OCI-LY7 (cell line): ENCODE measurements around the gene NINJ1. TPM values are rescaled to one million over a fixed set of nuclear protein-coding genes. Genes with fewer than 3 reads are reported as not detected.

Source experiments
- BruUV-seq: library from RNA; stranded (reverse); fragments of 400-500 nt; replicated peaks from 2 replicates; lab custom pipeline; 2021; lab: Mats Ljungman, UMichigan
- CTCF ChIA-PET: fragments of 300-600 bp; sonication (Branson Sonifier 250); formaldehyde crosslinking; loops from one replicate; lab custom pipeline; 2022; ENCODE audit warnings: antibody characterized with exemption; ENCODE audit not compliant: unreplicated experiment; lab: Charles Lee
- POLR2A ChIA-PET: fragments of 300-600 bp; sonication (Branson Sonifier 250); formaldehyde crosslinking; loops from one replicate; lab custom pipeline; 2022; ENCODE audit warnings: antibody characterized with exemption; lab: Charles Lee
- DNase-seq: peaks from one replicate; pipeline ENCODE4 v3.0.0-alpha.2; 2015; ENCODE audit warnings: low spot score
- H2AFZ ChIP-seq: fragments of 200-600 bp; sonication (generic), shearing (Covaris generic); 2 replicates; pipeline ENCODE4 v1.6.1; 2014; ENCODE audit warnings: mild to moderate bottlenecking, antibody characterized with exemption, low read length, moderate library complexity
- H3K27ac ChIP-seq: fragments of 200-600 bp; sonication (generic); 2 replicates; pipeline ENCODE4 v1.5.1; 2014; ENCODE audit warnings: mixed run types, low read depth, mild to moderate bottlenecking, moderate library complexity, low read length, inconsistent platforms; ENCODE audit not compliant: poor library complexity, severe bottlenecking
- H3K36me3 ChIP-seq: fragments of 200-600 bp; sonication (generic); 2 replicates; pipeline ENCODE4 v1.6.1; 2014; ENCODE audit warnings: mild to moderate bottlenecking, antibody characterized with exemption, low read length, moderate library complexity, mixed read lengths; ENCODE audit not compliant: insufficient read depth
- H3K4me1 ChIP-seq: fragments of 200-600 bp; sonication (generic); 2 replicates; pipeline ENCODE4 v1.5.1; 2014; ENCODE audit warnings: mild to moderate bottlenecking, low read length; ENCODE audit not compliant: insufficient read depth, poor library complexity, severe bottlenecking
- H3K4me2 ChIP-seq: fragments of 200-600 bp; sonication (generic); 2 replicates; pipeline ENCODE4 v1.6.1; 2014; ENCODE audit warnings: mild to moderate bottlenecking, low read length
- H3K4me3 ChIP-seq: fragments of 200-600 bp; sonication (generic); 2 replicates; pipeline ENCODE4 v1.5.1; 2014; ENCODE audit warnings: mild to moderate bottlenecking, low read depth, low read length; ENCODE audit not compliant: poor library complexity, severe bottlenecking
- H3K79me2 ChIP-seq: fragments of 200-600 bp; sonication (generic); 2 replicates; pipeline ENCODE4 v1.6.1; 2016; ENCODE audit warnings: low read depth, mild to moderate bottlenecking, low read length, moderate library complexity, mixed read lengths; ENCODE audit not compliant: insufficient read depth
- H3K9me2 ChIP-seq: fragments of 200-600 bp; sonication (generic); 2 replicates; pipeline ENCODE4 v1.6.1; 2016; ENCODE audit warnings: mild to moderate bottlenecking, low read length, mixed read lengths; ENCODE audit not compliant: insufficient read depth
- H3K9me3 ChIP-seq: fragments of 200-600 bp; sonication (generic); 2 replicates; pipeline ENCODE4 v1.6.1; 2014; ENCODE audit warnings: mild to moderate bottlenecking, mixed run types, low read length, mixed read lengths
- H4K20me1 ChIP-seq: fragments of 200-600 bp; sonication (generic); 2 replicates; pipeline ENCODE4 v1.6.1; 2014; ENCODE audit warnings: mild to moderate bottlenecking, antibody characterized with exemption, low read length, moderate library complexity, mixed read lengths; ENCODE audit not compliant: insufficient read depth
- CTCF ChIP-seq: fragments of 200-600 bp; sonication (generic); conservative IDR thresholded peaks from 2 replicates; pipeline ENCODE4 v1.5.1; 2014; ENCODE audit warnings: mild to moderate bottlenecking, antibody characterized with exemption, low read length, moderate library complexity, mixed read lengths
- EZH2phosphoT487 ChIP-seq: fragments of 200-600 bp; sonication (generic); IDR thresholded peaks from 2 replicates; pipeline ENCODE4 v1.6.1; 2018; ENCODE audit warnings: low read depth, borderline replicate concordance, mild to moderate bottlenecking, mixed run types, antibody characterized with exemption, low read length, moderate library complexity, mixed read lengths
- intact Hi-C: fragments of 100-400 bp; cut with micrococcal nuclease; formaldehyde crosslinking; loops from one replicate; pipeline ENCODE4 v1.10.0; 2022; ENCODE audit not compliant: unreplicated experiment
- total RNA-seq, 2 experiments: library from RNA; depleted of rRNA in 1 of 2; stranded (reverse); fragments of >200 nt in 1 of 2; shearing (Covaris generic) in 1 of 2; gene quantifications; 2 replicates each; pipeline ENCODE4 v1.2.3, GENCODE V29; 2014 to 2022

Gene NINJ1
- total RNA-seq, 2 experiments from 2014 or later, result 13.3 to 18.3 TPM

- H3K9me2 ChIP-seq, result no peaks in the 10 kb centered on the region
- no TSS peak for BruUV-seq
- TF ChIP-seq EZH2phosphoT487, result no peak
- no peak for TF ChIP-seq CTCF
- ChIA-PET POLR2A (no interaction called here), CTCF (no interaction called here)
- no peak overlapping the region for H3K4me3 ChIP-seq
- intact Hi-C loops, result no loop called here
- H3K79me2 ChIP-seq, result no peaks in the 10 kb centered on the region
- H2AFZ ChIP-seq, result no peak overlapping the region
- no peaks in the 10 kb centered on the region for H3K4me1 ChIP-seq
- H3K4me2 ChIP-seq, result no peak overlapping the region
- H3K9me3 ChIP-seq, result no peaks in the 10 kb centered on the region
- DNase-seq, result no peak
- H3K36me3 ChIP-seq, result peaks cover 83% of the 10 kb centered on the region
- no peak overlapping the region for H3K27ac ChIP-seq
- no peaks in the 10 kb centered on the region for H4K20me1 ChIP-seq
Observed at GRCh38 chr9:93082841-93083411, 51.1 kb downstream of the NINJ1 start.

- H3K79me2 ChIP-seq, result no peaks in the 10 kb centered on the region
- H3K27ac ChIP-seq, result no peak overlapping the region
- intact Hi-C loops, result no loop called here
- ChIA-PET POLR2A (no interaction called here), CTCF (no interaction called here)
- peaks cover 90% of the 10 kb centered on the region for H3K36me3 ChIP-seq
- no peaks in the 10 kb centered on the region for H3K4me1 ChIP-seq
- H4K20me1 ChIP-seq, result no peaks in the 10 kb centered on the region
- no peaks in the 10 kb centered on the region for H3K9me2 ChIP-seq
- no peak overlapping the region for H3K4me2 ChIP-seq
- H2AFZ ChIP-seq, result no peak overlapping the region
- TF ChIP-seq EZH2phosphoT487, result no peak
- TF ChIP-seq CTCF, result no peak
- no peaks in the 10 kb centered on the region for H3K9me3 ChIP-seq
- no peak overlapping the region for H3K4me3 ChIP-seq
- BruUV-seq, result no TSS peak
- no peak for DNase-seq
Observed at GRCh38 chr9:93081931-93082330, 52.1 kb downstream of the NINJ1 start.

- POLR2A ChIA-PET, result interaction anchor here (0.8 kb wide), 1 partner anchor 17 kb away, joined by 3 read pairs; no protein-coding TSS in a partner anchor
- intact Hi-C loops, result no loop called here
- H3K9me3 ChIP-seq, result no peaks in the 10 kb centered on the region
- CTCF ChIA-PET, result no interaction called here
- no peak for TF ChIP-seq CTCF
- TF ChIP-seq EZH2phosphoT487, result no peak
- no peaks in the 10 kb centered on the region for H3K4me1 ChIP-seq
- BruUV-seq, result no TSS peak
- no peak overlapping the region for H2AFZ ChIP-seq
- H4K20me1 ChIP-seq, result no peaks in the 10 kb centered on the region
- no peak for DNase-seq
- H3K27ac ChIP-seq, result no peak overlapping the region
- H3K36me3 ChIP-seq, result peaks cover 90% of the 10 kb centered on the region
- no peaks in the 10 kb centered on the region for H3K9me2 ChIP-seq
- H3K79me2 ChIP-seq, result no peaks in the 10 kb centered on the region
- no peak overlapping the region for H3K4me3 ChIP-seq
- H3K4me2 ChIP-seq, result no peak overlapping the region
Observed at GRCh38 chr9:93081081-93081529, 52.9 kb downstream of the NINJ1 start.
